HL-60 (cell line): ENCODE results near the gene RUNX3.

Experiments used
- CTCF ChIP-seq: IDR thresholded peaks from one replicate; pipeline ENCODE4 v1.5.1; 2011; ENCODE audit warnings: low read length, control low read depth, inconsistent platforms; ENCODE audit not compliant: insufficient read depth
- REST ChIP-seq: IDR thresholded peaks from 2 replicates; pipeline ENCODE4 v1.6.1; 2012; ENCODE audit warnings: low read depth; ENCODE audit not compliant: insufficient replicate concordance

- TF ChIP-seq REST (no peak), CTCF (no peak)
Measured at GRCh38 chr1:24874611-24875234, 55.4 kb downstream of the RUNX3 start.
